OCI-LY3 (cell line): ENCODE measurements around the gene AVPR1B.

Experiments used
- H2AFZ ChIP-seq: fragments of 200-600, 300-600 bp; shearing (Covaris generic); 2 replicates; pipeline ENCODE4 v1.6.0; 2014; ENCODE audit warnings: antibody characterized with exemption, low read depth, low read length
- H3K27ac ChIP-seq: fragments of 200-600, 300-600 bp; sonication (generic); 2 replicates; pipeline ENCODE4 v1.5.1; 2014; ENCODE audit warnings: mild to moderate bottlenecking, low read length, moderate library complexity, mixed read lengths
- H3K27me3 ChIP-seq: fragments of 200-600, 300-600 bp; sonication (generic); 2 replicates; pipeline ENCODE4 v1.6.1; 2014; ENCODE audit warnings: low read depth, low read length, mixed read lengths
- H3K36me3 ChIP-seq: fragments of 200-600, 300-600 bp; sonication (generic); replicated peaks from 2 replicates; pipeline ENCODE3; 2014; ENCODE audit warnings: low read depth, low read length, mixed read lengths
- H3K4me1 ChIP-seq: fragments of 300-600, 200-600 bp; sonication (generic); 2 replicates; pipeline ENCODE4 v1.6.1; 2014; ENCODE audit warnings: low read length, mixed read lengths
- H3K4me2 ChIP-seq: fragments of 200-600, 300-600 bp; sonication (generic); 2 replicates; pipeline ENCODE4 v1.6.1; 2014; ENCODE audit warnings: low read length, mixed read lengths
- H3K4me3 ChIP-seq: fragments of 300-600, 200-600 bp; sonication (generic); 2 replicates; pipeline ENCODE4 v1.5.1; 2014; ENCODE audit warnings: antibody characterized with exemption, mild to moderate bottlenecking, low read length, moderate library complexity
- H3K79me2 ChIP-seq: fragments of 300-600, 200-600 bp; shearing (Covaris generic); 2 replicates; pipeline ENCODE4 v1.6.1; 2014; ENCODE audit warnings: mild to moderate bottlenecking, low read length, mixed read lengths
- H3K9ac ChIP-seq: fragments of 300-600, 200-600 bp; shearing (Covaris generic); 2 replicates; pipeline ENCODE4 v1.6.0; 2014; ENCODE audit warnings: mild to moderate bottlenecking, low read length, moderate library complexity
- H3K9me3 ChIP-seq: fragments of 200-600, 300-600 bp; shearing (Covaris generic); 2 replicates; pipeline ENCODE4 v1.6.1; 2014; ENCODE audit warnings: low read length, mixed read lengths; ENCODE audit not compliant: insufficient read depth
- H4K20me1 ChIP-seq: fragments of 200-600, 300-600 bp; sonication (generic); 2 replicates; pipeline ENCODE4 v1.6.1; 2016; ENCODE audit warnings: low read length, mixed read lengths; ENCODE audit not compliant: insufficient read depth
- CTCF ChIP-seq: fragments of 200-600, 300-600 bp; sonication (generic); IDR thresholded peaks from 2 replicates; pipeline ENCODE4 v1.5.1; 2014; ENCODE audit warnings: antibody characterized with exemption, low read length, low read depth
- EZH2phosphoT487 ChIP-seq: fragments of 200-600 bp; shearing (Covaris generic); IDR thresholded peaks from 2 replicates; pipeline ENCODE4 v1.6.1; 2018; ENCODE audit warnings: antibody characterized with exemption, mixed run types, low read depth

Gene AVPR1B

GRCh38 chr1:206120406-206120805, 3.2 kb upstream of the AVPR1B start:
- H3K27me3 ChIP-seq: peaks cover 18% of the 10 kb centered on the region
- no peak overlapping the region for H3K4me2 ChIP-seq
- H3K27ac ChIP-seq: no peak overlapping the region
- H3K9me3 ChIP-seq: peaks cover 10% of the 10 kb centered on the region; the same call in 1 of the 2 replicates
- no peak overlapping the region for H3K9ac ChIP-seq
- H3K36me3 ChIP-seq: peaks cover 7% of the 10 kb centered on the region
- H3K79me2 ChIP-seq: no peaks in the 10 kb centered on the region
- TF ChIP-seq CTCF (no peak), EZH2phosphoT487 (no peak)
- H4K20me1 ChIP-seq: no peaks in the 10 kb centered on the region
- H2AFZ ChIP-seq: no peak overlapping the region
- no peak overlapping the region for H3K4me3 ChIP-seq
- peaks cover 10% of the 10 kb centered on the region for H3K4me1 ChIP-seq

GRCh38 chr1:206116873-206117150, 376 bp downstream of the AVPR1B start:
- TF ChIP-seq CTCF (no peak), EZH2phosphoT487 (no peak)
- Histone ChIP-seq H3K9ac (no peak overlapping the region), H3K9me3 (peaks cover 10% of the 10 kb centered on the region; the same call in 1 of the 2 replicates), H3K79me2 (no peaks in the 10 kb centered on the region), H3K36me3 (peaks cover 4% of the 10 kb centered on the region), H2AFZ (no peak overlapping the region), H3K27me3 (peaks cover 20% of the 10 kb centered on the region), H3K4me1 (peaks cover 21% of the 10 kb centered on the region), H3K27ac (no peak overlapping the region), H3K4me3 (peak overlapping the region; percentile 73), H3K4me2 (peak overlapping the region; percentile 84), H4K20me1 (no peaks in the 10 kb centered on the region)

- no peak overlapping the region for H3K9ac ChIP-seq
- H3K4me3 ChIP-seq: no peak overlapping the region
- H3K27me3 ChIP-seq: peaks cover 20% of the 10 kb centered on the region
- TF ChIP-seq CTCF (no peak), EZH2phosphoT487 (no peak)
- no peak overlapping the region for H3K27ac ChIP-seq
- H3K4me1 ChIP-seq: peaks cover 21% of the 10 kb centered on the region
- no peaks in the 10 kb centered on the region for H3K79me2 ChIP-seq
- no peak overlapping the region for H3K4me2 ChIP-seq
- peaks cover 6% of the 10 kb centered on the region; the same call in 1 of the 2 replicates for H3K9me3 ChIP-seq
- H2AFZ ChIP-seq: no peak overlapping the region
- H3K36me3 ChIP-seq: peaks cover 4% of the 10 kb centered on the region
- H4K20me1 ChIP-seq: no peaks in the 10 kb centered on the region
Measured at GRCh38 chr1:206116191-206116872, 856 bp downstream of the AVPR1B start.

- Histone ChIP-seq H3K4me1 (peaks cover 21% of the 10 kb centered on the region), H3K9me3 (peaks cover under 1% of the 10 kb centered on the region; the same call in 1 of the 2 replicates), H3K4me3 (no peak overlapping the region), H3K4me2 (no peak overlapping the region; the same call in 1 of the 2 replicates), H3K9ac (no peak overlapping the region), H4K20me1 (no peaks in the 10 kb centered on the region), H3K27me3 (peaks cover 20% of the 10 kb centered on the region), H2AFZ (no peak overlapping the region), H3K27ac (no peak overlapping the region), H3K36me3 (no peaks in the 10 kb centered on the region), H3K79me2 (no peaks in the 10 kb centered on the region)
- TF ChIP-seq CTCF (no peak), EZH2phosphoT487 (no peak)
Measured at GRCh38 chr1:206115791-206116190, 1.4 kb downstream of the AVPR1B start.
